GM12874 (cell line): ENCODE results near the gene FOXD1.

ENCODE experiments used
- TF ChIP-seq, protein P1 (sequence below): IDR thresholded peaks from 2 replicates; pipeline ENCODE4 v1.5.1; 2011; ENCODE audit warnings: low read depth, mild to moderate bottlenecking, control low read depth, low read length, moderate library complexity; ENCODE audit not compliant: insufficient read depth

FOXD1 gene

DNA sequence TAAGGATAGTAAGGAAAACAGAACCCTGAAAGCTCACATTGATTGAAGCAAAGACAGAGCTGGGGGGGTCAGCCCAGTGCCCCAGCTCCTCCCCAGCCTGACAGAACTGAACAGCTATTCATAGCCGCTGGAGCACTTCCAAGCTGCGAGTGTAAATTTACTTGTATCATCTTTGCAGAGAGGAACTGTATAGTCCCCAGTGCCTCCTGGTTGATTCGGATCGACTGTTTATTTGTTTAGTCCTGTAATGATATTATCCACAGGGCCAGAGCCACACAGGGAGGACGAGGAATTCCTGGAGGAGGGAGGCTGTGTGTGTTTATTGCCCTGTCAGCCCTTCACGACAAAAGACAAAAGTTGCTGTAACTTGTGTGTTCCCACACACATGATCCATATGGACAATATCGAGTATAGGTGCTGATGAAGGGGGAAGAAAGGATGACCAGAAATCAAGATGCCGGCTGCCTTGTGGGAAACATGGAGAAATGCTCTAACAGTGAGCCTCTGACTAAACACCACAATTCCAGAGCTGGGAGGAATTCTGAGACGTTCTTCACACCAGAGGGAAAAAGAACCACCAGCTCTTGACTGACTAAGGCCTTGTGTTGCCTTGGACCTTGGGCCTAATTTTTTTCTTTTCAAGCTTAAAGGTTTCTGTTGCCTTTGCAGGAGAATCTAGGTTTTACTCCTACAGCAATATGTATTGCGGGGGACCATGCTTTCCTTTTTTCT lies 31.1 kb downstream of the FOXD1 start:
- TF ChIP-seq, protein P1, sequence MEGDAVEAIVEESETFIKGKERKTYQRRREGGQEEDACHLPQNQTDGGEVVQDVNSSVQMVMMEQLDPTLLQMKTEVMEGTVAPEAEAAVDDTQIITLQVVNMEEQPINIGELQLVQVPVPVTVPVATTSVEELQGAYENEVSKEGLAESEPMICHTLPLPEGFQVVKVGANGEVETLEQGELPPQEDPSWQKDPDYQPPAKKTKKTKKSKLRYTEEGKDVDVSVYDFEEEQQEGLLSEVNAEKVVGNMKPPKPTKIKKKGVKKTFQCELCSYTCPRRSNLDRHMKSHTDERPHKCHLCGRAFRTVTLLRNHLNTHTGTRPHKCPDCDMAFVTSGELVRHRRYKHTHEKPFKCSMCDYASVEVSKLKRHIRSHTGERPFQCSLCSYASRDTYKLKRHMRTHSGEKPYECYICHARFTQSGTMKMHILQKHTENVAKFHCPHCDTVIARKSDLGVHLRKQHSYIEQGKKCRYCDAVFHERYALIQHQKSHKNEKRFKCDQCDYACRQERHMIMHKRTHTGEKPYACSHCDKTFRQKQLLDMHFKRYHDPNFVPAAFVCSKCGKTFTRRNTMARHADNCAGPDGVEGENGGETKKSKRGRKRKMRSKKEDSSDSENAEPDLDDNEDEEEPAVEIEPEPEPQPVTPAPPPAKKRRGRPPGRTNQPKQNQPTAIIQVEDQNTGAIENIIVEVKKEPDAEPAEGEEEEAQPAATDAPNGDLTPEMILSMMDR = no peak

DNA sequence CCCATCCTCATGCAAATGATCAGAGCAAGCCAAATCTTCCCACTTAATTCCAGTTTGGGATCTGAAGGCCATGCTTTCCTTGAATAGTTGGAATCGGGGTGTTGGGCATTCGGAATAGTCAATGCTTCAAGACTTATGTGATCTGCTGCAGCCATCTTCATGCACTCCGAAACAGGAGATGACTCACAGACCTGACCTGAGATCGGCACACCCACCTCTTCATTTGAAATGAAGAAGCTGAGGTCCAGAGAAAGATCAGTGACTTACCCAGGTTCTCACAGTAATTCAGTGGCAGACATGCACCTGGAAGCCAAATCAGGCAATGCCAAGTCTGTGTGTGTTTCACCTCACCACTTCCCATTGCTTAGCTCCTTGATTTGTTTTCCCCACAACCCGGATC lies 33.0 kb downstream of the FOXD1 start:
- TF ChIP-seq, protein P1 = no peak

DNA sequence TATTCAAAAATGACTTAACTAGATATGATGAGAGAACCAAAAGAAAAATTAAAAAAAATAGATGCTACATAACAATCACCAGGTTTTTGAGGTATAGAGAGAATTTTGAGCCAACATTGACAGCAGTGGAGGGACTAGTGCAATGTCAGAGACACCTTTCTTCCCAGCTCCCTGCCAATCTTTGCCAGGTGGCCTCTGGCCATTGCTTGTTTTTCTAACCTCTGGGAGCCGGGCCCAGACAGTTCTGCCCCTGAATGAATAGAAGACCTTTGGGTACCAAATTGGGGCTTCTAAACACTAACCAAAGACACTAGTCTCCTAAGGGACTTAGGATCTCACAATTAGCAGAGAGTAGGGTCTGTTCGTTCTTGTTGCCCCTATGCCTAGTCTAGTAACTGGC lies 33.4 kb downstream of the FOXD1 start:
- TF ChIP-seq, protein P1 = no peak

DNA sequence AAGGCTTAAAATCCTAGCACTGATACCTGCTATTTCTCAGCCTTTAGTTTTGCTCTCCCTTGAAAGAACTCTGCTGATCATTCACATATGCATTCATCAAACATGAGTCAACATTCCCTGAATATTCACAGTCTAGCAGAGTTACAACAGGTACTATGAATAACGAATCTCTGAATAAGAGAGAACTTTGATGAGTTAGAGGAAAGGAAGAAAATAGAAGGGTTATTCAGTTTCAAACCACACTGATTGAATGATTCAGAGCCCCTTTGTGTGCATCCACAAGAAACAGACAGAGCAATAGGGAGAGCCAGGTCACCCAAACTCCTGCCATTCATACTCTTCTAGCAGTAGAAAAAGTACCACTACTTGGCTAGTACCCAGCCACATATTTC lies 36.0 kb downstream of the FOXD1 start:
- TF ChIP-seq, protein P1 = no peak

DNA sequence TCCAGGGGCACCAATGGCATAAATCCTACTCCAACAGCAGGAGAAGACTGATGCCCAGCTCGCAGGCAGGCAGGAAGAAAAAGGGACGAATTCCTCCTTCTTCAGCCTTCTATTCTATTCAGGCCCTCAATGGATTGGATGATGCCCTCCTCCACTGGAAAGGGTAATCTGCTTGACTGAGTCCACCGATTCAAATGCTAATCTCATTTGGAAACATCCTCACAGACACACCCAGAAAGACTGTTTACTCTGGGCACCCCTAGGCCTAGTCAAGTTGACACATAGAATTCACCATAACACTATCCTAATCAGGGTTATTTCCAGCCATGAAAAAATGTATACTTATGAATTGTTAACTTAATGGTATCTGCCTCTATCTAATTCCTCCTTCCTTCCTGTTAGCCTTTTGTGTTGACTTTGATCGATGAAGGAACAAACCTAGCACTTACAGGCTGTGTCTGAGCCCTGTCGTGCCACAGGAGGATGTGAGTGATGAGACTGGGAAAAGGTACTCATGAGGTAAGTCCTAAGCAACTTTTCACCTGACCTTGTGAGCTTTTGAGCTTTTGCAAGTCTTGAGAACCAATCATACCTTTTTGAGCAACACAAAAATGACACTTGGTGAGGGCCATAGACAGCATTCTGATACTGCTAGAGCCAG lies 36.5 kb downstream of the FOXD1 start:
- TF ChIP-seq, protein P1 = no peak

DNA sequence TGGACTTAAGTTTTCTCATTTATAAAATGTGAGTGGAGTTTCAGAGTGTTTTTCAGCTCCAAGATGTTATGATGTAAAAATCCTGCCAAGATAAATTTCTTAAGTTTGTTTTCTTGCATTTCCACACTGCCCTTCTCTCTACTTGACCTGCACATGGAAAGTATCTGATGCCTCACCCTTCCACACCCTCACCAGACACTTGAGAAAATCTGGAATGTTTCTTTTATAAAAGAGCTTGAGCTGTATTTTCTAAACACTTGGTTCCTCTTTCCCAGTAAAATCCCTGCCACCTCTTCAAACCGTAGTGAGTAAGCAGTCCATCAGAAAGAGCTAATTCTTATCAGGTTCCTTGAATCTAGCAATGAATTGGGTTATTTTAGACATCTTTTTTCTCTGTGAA lies 42.9 kb downstream of the FOXD1 start:
- TF ChIP-seq, protein P1 = no peak

DNA sequence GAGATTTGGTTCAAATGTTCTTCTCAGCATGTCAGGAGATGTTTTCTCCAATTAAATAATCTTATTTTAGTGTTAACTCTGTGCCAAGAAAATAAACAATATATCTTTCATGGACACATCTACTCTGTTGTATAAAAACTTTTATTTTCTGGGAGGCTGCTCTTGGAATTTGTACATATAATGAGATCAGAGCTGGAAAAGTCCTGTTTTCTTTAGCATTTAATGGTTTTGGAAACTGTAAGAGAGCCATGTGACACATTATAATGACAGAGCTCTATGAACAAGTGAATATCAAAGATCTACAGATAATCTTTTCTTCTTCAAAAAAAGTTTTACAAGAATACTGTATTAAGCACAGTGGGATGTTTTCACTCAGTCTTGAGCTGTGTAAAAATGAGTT lies 48.8 kb downstream of the FOXD1 start:
- TF ChIP-seq, protein P1 = no peak
